GM13977 (cell line): Measurements from ENCODE around the gene LMF2.

Experiments
- DNase-seq: peaks from one replicate; pipeline ENCODE4 v3.0.0; 2012; ENCODE audit warnings: low spot score
- in situ Hi-C: fragments of 300-500 bp; cut with MboI; formaldehyde crosslinking; loops from one replicate; pipeline ENCODE4 v1.12.0; 2022; ENCODE audit warnings: low sequenced_read_pairs, low pct_unique_long_range_greater_than_20kb, mixed read lengths, inconsistent platforms; ENCODE audit not compliant: unreplicated experiment
- TF ChIP-seq, protein P1 (sequence below): IDR thresholded peaks from 2 replicates; pipeline ENCODE4 v1.5.1; 2012; ENCODE audit warnings: mild to moderate bottlenecking, control low read depth; ENCODE audit not compliant: insufficient read depth; ENCODE audit errors: extremely low read depth, missing control alignments

LMF2 gene

DNA sequence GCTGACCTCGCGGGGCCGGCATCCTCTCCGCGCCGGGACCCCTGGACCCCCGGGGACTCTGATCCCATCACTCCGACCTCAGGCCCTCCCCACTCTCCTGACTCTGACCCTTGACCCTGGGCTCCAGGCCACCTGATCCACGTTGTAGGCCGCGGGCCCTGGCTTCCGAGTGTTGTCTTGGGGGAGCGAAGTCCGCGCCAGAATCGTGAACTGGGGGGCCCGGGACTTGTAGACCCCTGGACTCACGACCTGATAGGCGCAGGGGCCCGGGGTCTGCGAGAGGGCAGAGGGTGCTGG, 23.0 kb upstream of the LMF2 start:
- TF ChIP-seq, protein P1, sequence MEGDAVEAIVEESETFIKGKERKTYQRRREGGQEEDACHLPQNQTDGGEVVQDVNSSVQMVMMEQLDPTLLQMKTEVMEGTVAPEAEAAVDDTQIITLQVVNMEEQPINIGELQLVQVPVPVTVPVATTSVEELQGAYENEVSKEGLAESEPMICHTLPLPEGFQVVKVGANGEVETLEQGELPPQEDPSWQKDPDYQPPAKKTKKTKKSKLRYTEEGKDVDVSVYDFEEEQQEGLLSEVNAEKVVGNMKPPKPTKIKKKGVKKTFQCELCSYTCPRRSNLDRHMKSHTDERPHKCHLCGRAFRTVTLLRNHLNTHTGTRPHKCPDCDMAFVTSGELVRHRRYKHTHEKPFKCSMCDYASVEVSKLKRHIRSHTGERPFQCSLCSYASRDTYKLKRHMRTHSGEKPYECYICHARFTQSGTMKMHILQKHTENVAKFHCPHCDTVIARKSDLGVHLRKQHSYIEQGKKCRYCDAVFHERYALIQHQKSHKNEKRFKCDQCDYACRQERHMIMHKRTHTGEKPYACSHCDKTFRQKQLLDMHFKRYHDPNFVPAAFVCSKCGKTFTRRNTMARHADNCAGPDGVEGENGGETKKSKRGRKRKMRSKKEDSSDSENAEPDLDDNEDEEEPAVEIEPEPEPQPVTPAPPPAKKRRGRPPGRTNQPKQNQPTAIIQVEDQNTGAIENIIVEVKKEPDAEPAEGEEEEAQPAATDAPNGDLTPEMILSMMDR: no peak
- no peak for DNase-seq
- in situ Hi-C loops: no loop called here

DNA sequence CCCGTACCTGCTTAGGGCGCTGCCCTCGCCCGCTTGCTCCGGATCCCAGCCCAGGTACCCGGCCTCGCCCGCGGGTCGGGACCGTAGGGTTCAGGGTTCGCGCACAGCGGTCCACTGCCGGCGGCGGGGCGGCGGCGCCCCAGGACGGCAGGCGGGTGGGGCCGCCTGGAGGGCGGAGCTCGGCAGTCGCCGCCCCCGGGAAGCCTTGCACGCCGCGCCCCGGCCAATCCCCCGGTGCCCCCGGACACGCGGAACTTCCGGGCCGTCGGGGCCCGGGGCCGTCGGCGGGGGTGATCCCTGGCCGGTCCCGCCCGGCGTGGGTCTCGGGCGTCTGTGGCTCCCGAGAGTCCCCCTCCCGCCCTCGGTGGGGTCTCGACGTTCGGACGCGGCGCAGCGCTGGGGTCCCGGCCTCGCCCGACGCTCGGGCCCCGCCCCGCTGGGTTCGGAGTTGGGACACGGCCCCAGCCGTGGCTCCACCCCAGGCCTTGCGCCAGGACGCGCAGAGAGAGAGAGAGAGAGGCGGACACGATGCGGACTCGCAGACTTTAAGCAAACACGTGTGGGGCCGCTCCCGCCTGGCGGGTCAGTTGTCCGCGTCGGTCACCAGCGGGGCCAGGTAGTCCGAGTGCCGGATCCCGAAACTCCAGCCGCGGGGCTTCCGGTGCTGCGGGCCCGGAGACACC, 22.5 kb upstream of the LMF2 start, which contains the start of gene TYMP:
Gene TYMP, minus strand, starts transcription at position 116 of the 683 bp plus-strand sequence. CDS start 303 bp downstream, outside the sequence.
- in situ Hi-C loops: no loop called here
- peak; percentile 93 for DNase-seq
- TF ChIP-seq, protein P1: no peak

DNA sequence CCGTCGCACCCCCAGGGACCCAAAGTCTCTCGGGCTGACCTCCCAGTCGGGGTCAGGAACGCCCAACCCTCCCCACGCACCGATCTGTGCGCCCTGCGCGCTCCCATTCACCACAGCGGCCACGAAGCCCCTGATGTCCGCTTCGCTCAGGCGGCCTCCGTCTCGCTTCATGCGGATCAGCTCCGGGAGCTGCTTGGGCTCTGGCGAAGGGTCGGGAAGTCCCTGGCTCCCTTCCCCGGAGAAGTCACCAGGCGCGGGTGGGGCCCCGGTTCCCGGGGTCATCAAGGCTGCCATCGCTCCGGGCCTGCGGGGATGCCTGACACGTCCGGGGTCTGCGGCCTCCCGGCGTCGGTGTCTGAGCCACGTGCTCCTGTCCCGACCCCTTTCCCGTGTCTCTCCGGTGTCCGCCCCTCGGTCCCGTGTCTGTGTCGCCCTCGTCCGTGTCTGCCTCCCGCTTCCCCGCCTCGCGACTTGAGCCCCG, 22.0 kb upstream of the LMF2 start:
- TF ChIP-seq, protein P1: no peak
- peak; percentile 43 for DNase-seq
- in situ Hi-C loops: no loop called here

DNA sequence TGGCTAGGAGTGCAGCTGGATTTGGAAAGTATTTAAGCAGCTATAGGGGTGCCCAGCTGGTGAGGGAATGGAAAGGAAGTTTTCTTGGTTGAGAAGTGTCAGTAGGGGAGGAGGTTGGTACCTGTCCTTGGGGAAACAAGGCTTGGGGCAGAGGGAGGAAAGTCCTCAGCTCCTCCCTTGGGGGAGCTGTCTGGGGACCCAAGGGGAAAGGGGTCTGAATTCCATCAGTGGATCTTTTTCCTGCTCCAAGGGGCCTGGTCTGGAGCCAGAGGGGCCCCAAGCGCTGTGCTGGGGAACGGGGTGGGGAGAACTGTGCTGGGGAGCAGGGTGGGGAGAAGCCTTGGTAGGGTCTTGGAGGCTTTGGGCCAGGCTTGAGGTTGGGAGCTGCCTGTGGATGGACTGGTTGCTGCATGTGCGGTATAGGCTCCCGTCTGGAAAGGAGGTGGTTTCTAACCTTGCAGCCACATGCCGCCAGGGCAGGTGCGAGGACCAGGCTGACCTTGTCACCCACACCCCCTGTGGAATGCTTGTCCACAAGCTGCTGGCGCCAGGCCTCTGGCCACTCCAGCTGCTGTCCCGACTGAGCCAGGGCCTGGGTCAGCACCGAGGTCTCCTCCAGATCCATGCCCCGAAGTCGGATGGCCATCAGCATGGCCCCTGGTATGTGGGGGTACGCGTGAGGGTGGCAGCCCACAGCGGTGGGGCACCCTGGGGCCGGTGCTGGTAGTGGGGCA, 21.3 kb upstream of the LMF2 start:
- TF ChIP-seq, protein P1: no peak
- in situ Hi-C loops: no loop called here
- DNase-seq: no peak

DNA sequence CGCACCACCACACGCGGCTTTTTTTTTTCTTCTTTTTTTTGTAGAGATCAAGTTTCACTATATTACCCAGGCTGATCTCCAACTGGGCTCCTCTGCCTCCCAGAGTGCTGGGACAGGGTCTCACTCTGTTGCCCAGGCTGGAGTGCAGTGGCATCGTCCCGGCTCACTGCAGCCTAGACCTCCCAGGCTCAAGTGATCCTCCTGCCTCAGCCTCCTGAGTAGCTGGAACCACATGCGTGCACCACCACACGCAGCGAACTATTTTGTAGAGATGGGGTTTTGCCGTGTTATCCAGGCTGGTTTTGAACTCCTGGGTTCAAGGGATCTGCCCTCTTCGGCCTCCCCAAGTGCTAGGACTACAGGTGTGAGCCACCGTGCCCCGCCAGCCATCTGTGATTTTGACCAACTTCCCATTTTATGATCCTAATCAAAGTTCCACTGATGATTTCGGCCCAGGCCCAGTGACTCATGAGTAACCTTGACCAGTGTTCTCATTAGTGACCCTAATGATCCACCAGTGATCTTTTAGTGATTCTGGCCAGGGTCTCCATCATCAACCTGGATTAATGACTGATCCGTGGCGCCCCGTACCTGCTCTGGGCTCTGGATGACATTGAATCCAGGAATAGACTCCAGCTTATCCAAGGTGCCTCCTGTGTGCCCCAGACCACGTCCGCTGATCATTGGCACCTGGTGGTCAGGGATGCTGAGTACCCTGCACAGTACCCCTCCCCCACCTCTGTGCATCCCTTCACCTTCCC, 20.6 kb upstream of the LMF2 start:
- in situ Hi-C loops: no loop called here
- DNase-seq: no peak
- TF ChIP-seq, protein P1: no peak

DNA sequence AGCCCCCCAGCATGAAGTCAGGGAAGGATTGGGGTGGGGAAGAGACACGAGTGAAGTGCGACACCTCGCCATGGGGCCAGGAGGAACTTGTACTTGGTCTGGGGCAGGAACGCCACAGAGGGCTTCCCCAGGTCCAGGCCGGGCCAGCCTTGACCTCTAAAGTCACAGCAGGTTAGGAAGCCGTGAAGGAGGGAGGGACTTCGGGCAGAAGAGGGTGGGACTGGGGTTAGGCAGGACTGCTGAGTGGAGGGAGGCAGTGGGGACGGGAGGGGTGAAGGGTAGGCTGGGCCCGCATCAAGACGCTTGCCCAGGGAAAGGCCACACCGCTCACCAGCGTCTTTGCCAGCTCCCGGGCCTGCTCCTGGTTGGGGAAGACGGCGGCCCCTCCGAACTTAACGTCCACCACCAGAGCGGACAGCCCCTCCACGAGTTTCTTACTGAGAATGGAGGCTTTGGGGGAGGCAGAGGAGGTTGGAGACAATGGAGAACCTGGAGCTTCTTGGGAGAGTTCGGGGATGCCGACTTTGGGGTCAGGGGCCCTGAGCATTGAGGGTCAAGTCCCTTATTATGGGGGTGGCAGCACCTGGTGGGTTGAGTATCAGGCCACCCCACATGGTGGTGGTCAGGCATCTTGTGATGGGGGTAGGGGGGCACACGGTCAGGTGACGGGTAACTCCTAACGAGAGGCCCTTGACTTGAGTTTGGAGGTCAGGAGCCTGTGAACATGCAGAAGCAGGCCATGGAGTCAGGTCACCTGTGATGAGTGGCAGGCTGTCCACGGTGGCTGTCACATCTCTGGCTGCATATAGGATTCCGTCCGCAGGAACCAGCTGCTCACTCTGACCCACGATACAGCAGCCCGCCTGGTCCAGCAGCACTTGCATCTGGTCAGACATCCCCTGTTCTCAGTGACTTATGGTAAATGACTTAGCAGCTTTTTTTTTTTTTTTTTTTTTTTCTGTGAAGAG, 19.6 kb upstream of the LMF2 start:
- in situ Hi-C loops: no loop called here
- DNase-seq: peak; percentile 83
- TF ChIP-seq, protein P1: no peak
